COR-L47 (cell line): ENCODE data around the gene RARS1.
"Not testable (repeated sequence)": the region's sequence is repeated elsewhere in the genome, so short reads cannot be mapped to it uniquely, and the experiment has no call there.

ENCODE experiments used
- DNase-seq: peaks from one replicate; lab custom pipeline; 2025; lab: John Stamatoyannopoulos, UW

Gene RARS1

GRCh38 chr5:168481330-168481788, 4.9 kb upstream of the RARS1 start:
- DNase-seq: no peak

GRCh38 chr5:168482361-168482760, 3.9 kb upstream of the RARS1 start:
- DNase-seq: no peak

GRCh38 chr5:168489059-168489458, 2.8 kb downstream of the RARS1 start:
- no peak for DNase-seq

GRCh38 chr5:168494057-168494555, 7.8 kb downstream of the RARS1 start:
- no peak for DNase-seq

- DNase-seq: no peak
Observed at GRCh38 chr5:168502563-168503237, 16.4 kb downstream of the RARS1 start.

- DNase-seq: no peak
Observed at GRCh38 chr5:168513861-168514428, 27.7 kb downstream of the RARS1 start.

GRCh38 chr5:168525856-168526255, 39.6 kb downstream of the RARS1 start:
- DNase-seq: no peak

GRCh38 chr5:168527756-168528295, 41.6 kb downstream of the RARS1 start:
- no peak for DNase-seq

GRCh38 chr5:168528521-168529373, 42.5 kb downstream of the RARS1 start, which contains the start of gene FBLL1:
TSS of gene FBLL1 (plus strand) at chr5:168529305. CDS start at chr5:168529505, 200 bp downstream.
- DNase-seq: peak; percentile 20

GRCh38 chr5:168529374-168530234, 43.3 kb downstream of the RARS1 start:
- no peak for DNase-seq

- DNase-seq: no peak
Observed at GRCh38 chr5:168530621-168531150, 44.4 kb downstream of the RARS1 start.

- DNase-seq: no peak
Observed at GRCh38 chr5:168531191-168531590, 44.9 kb downstream of the RARS1 start.

GRCh38 chr5:168531987-168532864, 46.0 kb downstream of the RARS1 start:
- no peak for DNase-seq

- DNase-seq: not testable (repeated sequence)
Observed at GRCh38 chr5:168534351-168534750, 48.1 kb downstream of the RARS1 start.

GRCh38 chr5:168537176-168537575, 50.9 kb downstream of the RARS1 start:
- DNase-seq: no peak

GRCh38 chr5:168549554-168549953, 63.3 kb downstream of the RARS1 start:
- DNase-seq: no peak

- no peak for DNase-seq
Observed at GRCh38 chr5:168550656-168551055, 64.4 kb downstream of the RARS1 start.

- no peak for DNase-seq
Observed at GRCh38 chr5:168552146-168552545, 65.9 kb downstream of the RARS1 start.

- no peak for DNase-seq
Observed at GRCh38 chr5:168553377-168554130, 67.3 kb downstream of the RARS1 start.
